Tibial nerve (tissue), 4 donors: ENCODE data around the gene CMSS1. TPM values are rescaled to one million over a fixed set of nuclear protein-coding genes. Genes with fewer than 3 reads are reported as not detected.

Source experiments
- DNase-seq, 2 donors: peaks; one replicate each; pipeline ENCODE4 v3.0.0-alpha.2; 2019; ENCODE audit warnings: low spot score in 2 of 2
- H3K27ac ChIP-seq, 4 donors: fragments of 200-600 bp; sonication (generic) in 3 of 4; one replicate each; pipeline ENCODE4 v1.5.1; 2017 to 2019; ENCODE audit warnings: mild to moderate bottlenecking in 1 of 4
- H3K27me3 ChIP-seq, 2 donors: fragments of 200-600 bp; sonication (generic) in 1 of 2; one replicate each; pipeline versions ENCODE4 v1.5.1 to v1.6.0; 2017 to 2019
- H3K36me3 ChIP-seq, 3 donors: fragments of 200-600 bp; sonication (generic); one replicate each; pipeline ENCODE4 v1.5.1; 2018 to 2019
- H3K4me1 ChIP-seq, 4 donors: fragments of 200-600 bp; sonication (generic) in 3 of 4; one replicate each; pipeline ENCODE4 v1.5.1; 2017 to 2019
- H3K4me3 ChIP-seq, 4 donors: fragments of 200-600 bp; sonication (generic) in 3 of 4; one replicate each; pipeline ENCODE4 v1.5.1; 2017 to 2019; ENCODE audit warnings: mild to moderate bottlenecking in 1 of 4, moderate library complexity in 1 of 4
- H3K9me3 ChIP-seq, 4 donors: fragments of 200-600 bp; sonication (generic) in 3 of 4; one replicate each; pipeline ENCODE4 v1.5.1; 2017 to 2019
- CTCF ChIP-seq, 5 experiments: fragments of 200-600 bp in 3 of 5; fragments of 450-650 bp in 2 of 5; sonication (generic) in 3 of 5; IDR thresholded peaks; one replicate each; pipeline ENCODE4 v1.5.1; 2016 to 2019; ENCODE audit warnings: antibody characterized with exemption in 5 of 5, mild to moderate bottlenecking in 3 of 5, moderate library complexity in 2 of 5
- EP300 ChIP-seq, 2 donors: sonication (generic); formaldehyde crosslinking; IDR thresholded peaks; one replicate each; pipeline ENCODE4 v1.6.1; 2017; ENCODE audit warnings: antibody characterized with exemption in 2 of 2, mild to moderate bottlenecking in 1 of 2
- POLR2A ChIP-seq, 2 donors: fragments of 450-650 bp; IDR thresholded peaks; one replicate each; pipeline ENCODE4 v1.6.1; 2017; ENCODE audit warnings: antibody characterized with exemption in 2 of 2, mild to moderate bottlenecking in 2 of 2, moderate library complexity in 2 of 2
- WGBS, 2 donors: methylation state at CpG; one replicate each; pipeline ENCODE4 v1.1.5; 2018; 5-methylcytosine and 5-hydroxymethylcytosine counted together
- total RNA-seq, 4 donors: library from RNA; depleted of rRNA; stranded (reverse); fragments of >200 nt; gene quantifications; one replicate each; pipeline ENCODE4 v1.1.0, GENCODE V29; 2016

CMSS1 gene
- total RNA-seq, 4 donors from 2014 or later = 5.5 to 29.1 (median 15.7) TPM

GRCh38 chr3:100027321-100027720, 209.7 kb downstream of the CMSS1 start:
- DNase-seq = no peak
- peaks cover 0 to 3% (median 0%) of the 10 kb centered on the region in 3 donors for H3K36me3 ChIP-seq
- no peak overlapping the region for H3K4me3 ChIP-seq
- H3K4me1 ChIP-seq = peaks cover 0 to 5% (median 0%) of the 10 kb centered on the region in 4 donors
- no peaks in the 10 kb centered on the region for H3K27me3 ChIP-seq
- TF ChIP-seq POLR2A (IDR thresholded peaks at IDR 0.05) = no peak
- TF ChIP-seq EP300 (IDR thresholded peaks at IDR 0.05) = no peak
- TF ChIP-seq CTCF (IDR thresholded peaks at IDR 0.05) = no peak
- WGBS, 2 donors = 63 to 76% methylated on average over 1 of the region's 1 CpG
- no peak overlapping the region for H3K27ac ChIP-seq
- no peaks in the 10 kb centered on the region for H3K9me3 ChIP-seq

- Histone ChIP-seq H3K27ac (no peak overlapping the region), H3K4me1 (peaks cover 0 to 3% (median 0%) of the 10 kb centered on the region in 4 donors), H3K36me3 (peaks cover 0 to 3% (median 0%) of the 10 kb centered on the region in 3 donors), H3K9me3 (no peaks in the 10 kb centered on the region), H3K4me3 (no peak overlapping the region), H3K27me3 (no peaks in the 10 kb centered on the region)
- DNase-seq = no peak
- 95 to 98% methylated on average over 1 of the region's 1 CpG for WGBS, 2 donors
- TF ChIP-seq POLR2A (IDR thresholded peaks at IDR 0.05) (no peak), EP300 (IDR thresholded peaks at IDR 0.05) (no peak), CTCF (IDR thresholded peaks at IDR 0.05) (no peak)
These were observed 211.4 kb downstream of the CMSS1 start for GRCh38 chr3:100029052-100029451.

- H3K9me3 ChIP-seq = no peaks in the 10 kb centered on the region
- peaks cover 0 to 3% (median 0%) of the 10 kb centered on the region in 3 donors for H3K36me3 ChIP-seq
- no peak overlapping the region for H3K4me3 ChIP-seq
- no peak overlapping the region for H3K27ac ChIP-seq
- H3K27me3 ChIP-seq = no peaks in the 10 kb centered on the region
- H3K4me1 ChIP-seq = peaks cover 0 to 3% (median 0%) of the 10 kb centered on the region in 4 donors
- TF ChIP-seq CTCF (IDR thresholded peaks at IDR 0.05) (no peak), POLR2A (IDR thresholded peaks at IDR 0.05) (no peak), EP300 (IDR thresholded peaks at IDR 0.05) (no peak)
- 55 to 56% methylated on average over 2 of the region's 2 CpGs for WGBS, 2 donors
- no peak for DNase-seq
These were observed 212.0 kb downstream of the CMSS1 start for GRCh38 chr3:100029689-100030088.

GRCh38 chr3:100030346-100030745, 212.7 kb downstream of the CMSS1 start:
- Histone ChIP-seq H3K4me1 (peaks cover 0 to 3% (median 0%) of the 10 kb centered on the region in 4 donors), H3K27ac (no peak overlapping the region), H3K9me3 (no peaks in the 10 kb centered on the region), H3K27me3 (no peaks in the 10 kb centered on the region), H3K4me3 (no peak overlapping the region), H3K36me3 (peaks cover 0 to 3% (median 0%) of the 10 kb centered on the region in 3 donors)
- 95% methylated on average over 3 of the region's 3 CpGs for WGBS, 2 donors
- DNase-seq = no peak
- TF ChIP-seq POLR2A (IDR thresholded peaks at IDR 0.05) (no peak), CTCF (IDR thresholded peaks at IDR 0.05) (no peak), EP300 (IDR thresholded peaks at IDR 0.05) (no peak)

- no peak overlapping the region for H3K4me3 ChIP-seq
- TF ChIP-seq EP300 (IDR thresholded peaks at IDR 0.05) = no peak
- no peak for TF ChIP-seq CTCF (IDR thresholded peaks at IDR 0.05)
- TF ChIP-seq POLR2A (IDR thresholded peaks at IDR 0.05) = no peak
- no peak for DNase-seq
- peaks cover 0 to 3% (median 0%) of the 10 kb centered on the region in 4 donors for H3K4me1 ChIP-seq
- H3K27me3 ChIP-seq = no peaks in the 10 kb centered on the region
- no peak overlapping the region for H3K27ac ChIP-seq
- 84 to 86% methylated on average over 1 of the region's 1 CpG for WGBS, 2 donors
- H3K36me3 ChIP-seq = peaks cover 0 to 3% (median 0%) of the 10 kb centered on the region in 3 donors
- no peaks in the 10 kb centered on the region for H3K9me3 ChIP-seq
These were observed 213.3 kb downstream of the CMSS1 start for GRCh38 chr3:100030914-100031425.
